Measurements from ENCODE around the gene LCP1.

LCP1 gene

DNA sequence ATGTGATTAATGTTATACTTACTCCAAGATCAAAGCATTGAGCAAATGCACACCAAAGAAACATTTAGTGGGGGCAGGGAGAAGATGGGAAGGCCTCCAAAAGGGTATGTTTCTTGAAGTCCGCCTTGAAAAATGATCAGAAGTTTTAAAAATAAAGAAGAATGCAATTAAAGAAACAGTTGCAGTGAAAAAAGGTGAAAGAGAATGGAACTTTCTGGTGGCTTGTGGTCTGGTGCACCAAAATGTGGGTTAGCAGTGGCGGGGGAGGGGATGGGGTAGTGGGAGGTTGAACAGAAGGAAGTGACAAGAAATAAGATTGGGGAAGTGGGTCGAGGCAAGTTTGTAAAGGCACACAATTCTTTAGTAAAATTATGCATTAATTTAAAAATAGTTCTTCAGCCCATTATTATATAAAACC is 2.5 kb downstream of the LCP1 start:
- Histone ChIP-seq H3K9me2 (ENCODE audit: low read depth, low read length) (no peaks in the 10 kb centered on the region), H3K9me3 (ENCODE audit: low read length) (no peaks in the 10 kb centered on the region), H3K27ac (ENCODE audit: low read depth, low read length, poor library complexity, severe bottlenecking) (peak overlapping the region; percentile 99), H3K4me2 (ENCODE audit: low read length) (peak overlapping the region; percentile 66), H3K4me1 (ENCODE audit: insufficient read depth, low read length, severe bottlenecking) (peaks cover 73% of the 10 kb centered on the region), H3F3A (ENCODE audit: insufficient read depth, low read length) (peaks cover 8% of the 10 kb centered on the region), H3K9ac (ENCODE audit: low read length) (peak overlapping the region; percentile 80), H3K36me3 (ENCODE audit: insufficient read depth, low read length) (peaks cover 57% of the 10 kb centered on the region), H3K79me2 (ENCODE audit: insufficient read depth, low read length) (peaks cover 75% of the 10 kb centered on the region), H3K4me3 (ENCODE audit: low read depth, low read length, poor library complexity, severe bottlenecking) (peak overlapping the region; percentile 85), H4K20me1 (ENCODE audit: insufficient read depth, low read length) (peaks cover 13% of the 10 kb centered on the region), H2AFZ (ENCODE audit: low read length) (no peak overlapping the region), H3K27me3 (ENCODE audit: insufficient read depth, low read length) (no peaks in the 10 kb centered on the region)
- TF ChIP-seq CTCF (IDR thresholded peaks at IDR 0.05; ENCODE audit: low read length) (no peak), EZH2 (IDR thresholded peaks at IDR 0.05; ENCODE audit: borderline replicate concordance, low read length) (no peak)

GRCh38 chr13:46178821-46179220 is 3.2 kb downstream of the LCP1 start:
- Histone ChIP-seq H3K9me3 (ENCODE audit: low read length) (no peaks in the 10 kb centered on the region), H2AFZ (ENCODE audit: low read length) (no peak overlapping the region), H3K79me2 (ENCODE audit: insufficient read depth, low read length) (peaks cover 81% of the 10 kb centered on the region), H4K20me1 (ENCODE audit: insufficient read depth, low read length) (peaks cover 13% of the 10 kb centered on the region), H3K27ac (ENCODE audit: low read depth, low read length, poor library complexity, severe bottlenecking) (peak overlapping the region; percentile 99), H3K9me2 (ENCODE audit: low read depth, low read length) (no peaks in the 10 kb centered on the region), H3K36me3 (ENCODE audit: insufficient read depth, low read length) (peaks cover 64% of the 10 kb centered on the region), H3K4me1 (ENCODE audit: insufficient read depth, low read length, severe bottlenecking) (peaks cover 74% of the 10 kb centered on the region), H3K9ac (ENCODE audit: low read length) (peak overlapping the region; percentile 80), H3F3A (ENCODE audit: insufficient read depth, low read length) (peaks cover 8% of the 10 kb centered on the region), H3K4me2 (ENCODE audit: low read length) (peak overlapping the region; percentile 66), H3K27me3 (ENCODE audit: insufficient read depth, low read length) (no peaks in the 10 kb centered on the region), H3K4me3 (ENCODE audit: low read depth, low read length, poor library complexity, severe bottlenecking) (peak overlapping the region; percentile 85)
- no peak for TF ChIP-seq CTCF (IDR thresholded peaks at IDR 0.05; ENCODE audit: low read length)
- no peak for TF ChIP-seq EZH2 (IDR thresholded peaks at IDR 0.05; ENCODE audit: borderline replicate concordance, low read length)

DNA sequence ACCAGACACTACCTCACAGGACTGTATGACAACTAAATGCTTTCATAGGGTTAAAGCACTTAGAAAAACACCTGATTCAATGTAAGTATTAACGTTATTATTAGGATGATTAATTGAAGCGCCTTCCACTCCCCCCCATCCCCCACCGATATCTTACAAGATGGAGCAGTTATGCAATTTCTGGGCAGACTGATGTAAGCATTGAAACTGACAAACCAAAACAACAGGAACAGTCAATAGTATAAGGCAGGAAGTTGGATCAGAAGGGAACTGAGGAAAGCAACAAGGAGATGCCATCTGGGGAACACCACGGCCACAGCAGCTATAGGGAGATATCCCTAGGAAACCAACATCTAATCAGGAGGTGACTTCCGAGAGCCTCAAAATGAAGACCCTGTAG is 3.8 kb downstream of the LCP1 start:
- Histone ChIP-seq H3K9me3 (ENCODE audit: low read length) (no peaks in the 10 kb centered on the region), H2AFZ (ENCODE audit: low read length) (no peak overlapping the region), H3K27me3 (ENCODE audit: insufficient read depth, low read length) (no peaks in the 10 kb centered on the region), H3K4me3 (ENCODE audit: low read depth, low read length, poor library complexity, severe bottlenecking) (peak overlapping the region; percentile 85), H3K4me1 (ENCODE audit: insufficient read depth, low read length, severe bottlenecking) (peaks cover 74% of the 10 kb centered on the region), H3K9me2 (ENCODE audit: low read depth, low read length) (no peaks in the 10 kb centered on the region), H3K79me2 (ENCODE audit: insufficient read depth, low read length) (peaks cover 88% of the 10 kb centered on the region), H4K20me1 (ENCODE audit: insufficient read depth, low read length) (peaks cover 13% of the 10 kb centered on the region), H3K36me3 (ENCODE audit: insufficient read depth, low read length) (peaks cover 71% of the 10 kb centered on the region), H3F3A (ENCODE audit: insufficient read depth, low read length) (peaks cover 8% of the 10 kb centered on the region), H3K27ac (ENCODE audit: low read depth, low read length, poor library complexity, severe bottlenecking) (peak overlapping the region; percentile 99), H3K4me2 (ENCODE audit: low read length) (peak overlapping the region; percentile 66), H3K9ac (ENCODE audit: low read length) (peak overlapping the region; percentile 80)
- TF ChIP-seq EZH2 (IDR thresholded peaks at IDR 0.05; ENCODE audit: borderline replicate concordance, low read length), result no peak
- TF ChIP-seq CTCF (IDR thresholded peaks at IDR 0.05; ENCODE audit: low read length), result no peak
